Brain microvascular endothelial cell (primary cell): Measurements from ENCODE around the gene RNF224.

ENCODE experiments used
- DNase-seq: peaks from one replicate; pipeline ENCODE4 v3.0.0-alpha.2; 2020
- H3K27ac ChIP-seq: fragments of 250-450 bp; sonication (Bioruptor Pico); 2 replicates; pipeline ENCODE4 v1.5.1; 2020; ENCODE audit warnings: mild to moderate bottlenecking, moderate library complexity
- H3K27me3 ChIP-seq: fragments of 250-450 bp; sonication (Bioruptor Pico); replicated peaks from 2 replicates; pipeline ENCODE4 v1.5.1; 2020; ENCODE audit warnings: mild to moderate bottlenecking
- H3K36me3 ChIP-seq: fragments of 250-450 bp; sonication (Bioruptor Pico); replicated peaks from 2 replicates; pipeline ENCODE4 v1.5.1; 2020; ENCODE audit warnings: mild to moderate bottlenecking
- H3K4me3 ChIP-seq: 2 replicates; pipeline ENCODE4 v1.5.1; 2011; ENCODE audit warnings: low read depth, mild to moderate bottlenecking, control low read depth, low read length, moderate library complexity
- in situ Hi-C: cut with HindIII; loops from 2 replicates; pipeline ENCODE4 v1.10.0; 2017; ENCODE audit warnings: low sequenced_read_pairs, low pct_ligation_motif_present
- TF ChIP-seq, protein P1 (sequence below): IDR thresholded peaks from 2 replicates; pipeline ENCODE4 v1.5.1; 2011; ENCODE audit warnings: low read depth, mild to moderate bottlenecking, moderate library complexity, low read length, control low read depth, inconsistent platforms; ENCODE audit errors: missing control alignments

RNF224 gene

GRCh38 chr9:137262909-137263285, 35.6 kb downstream of the RNF224 start:
- H3K27ac ChIP-seq, result no peak overlapping the region
- H3K36me3 ChIP-seq, result peaks cover 32% of the 10 kb centered on the region
- TF ChIP-seq, protein P1, sequence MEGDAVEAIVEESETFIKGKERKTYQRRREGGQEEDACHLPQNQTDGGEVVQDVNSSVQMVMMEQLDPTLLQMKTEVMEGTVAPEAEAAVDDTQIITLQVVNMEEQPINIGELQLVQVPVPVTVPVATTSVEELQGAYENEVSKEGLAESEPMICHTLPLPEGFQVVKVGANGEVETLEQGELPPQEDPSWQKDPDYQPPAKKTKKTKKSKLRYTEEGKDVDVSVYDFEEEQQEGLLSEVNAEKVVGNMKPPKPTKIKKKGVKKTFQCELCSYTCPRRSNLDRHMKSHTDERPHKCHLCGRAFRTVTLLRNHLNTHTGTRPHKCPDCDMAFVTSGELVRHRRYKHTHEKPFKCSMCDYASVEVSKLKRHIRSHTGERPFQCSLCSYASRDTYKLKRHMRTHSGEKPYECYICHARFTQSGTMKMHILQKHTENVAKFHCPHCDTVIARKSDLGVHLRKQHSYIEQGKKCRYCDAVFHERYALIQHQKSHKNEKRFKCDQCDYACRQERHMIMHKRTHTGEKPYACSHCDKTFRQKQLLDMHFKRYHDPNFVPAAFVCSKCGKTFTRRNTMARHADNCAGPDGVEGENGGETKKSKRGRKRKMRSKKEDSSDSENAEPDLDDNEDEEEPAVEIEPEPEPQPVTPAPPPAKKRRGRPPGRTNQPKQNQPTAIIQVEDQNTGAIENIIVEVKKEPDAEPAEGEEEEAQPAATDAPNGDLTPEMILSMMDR, result no peak
- H3K4me3 ChIP-seq, result no peak overlapping the region
- in situ Hi-C loops, result no loop called here
- no peak for DNase-seq
- H3K27me3 ChIP-seq, result no peaks in the 10 kb centered on the region

- in situ Hi-C loops, result no loop called here
- Histone ChIP-seq H3K27me3 (no peaks in the 10 kb centered on the region), H3K36me3 (peaks cover 35% of the 10 kb centered on the region), H3K4me3 (no peak overlapping the region), H3K27ac (no peak overlapping the region)
- TF ChIP-seq, protein P1, result no peak
- no peak for DNase-seq
Measured at GRCh38 chr9:137263506-137263905, 36.2 kb downstream of the RNF224 start.

- no peak overlapping the region for H3K27ac ChIP-seq
- peaks cover 38% of the 10 kb centered on the region for H3K36me3 ChIP-seq
- H3K27me3 ChIP-seq, result no peaks in the 10 kb centered on the region
- DNase-seq, result no peak
- TF ChIP-seq, protein P1, result no peak
- no peak overlapping the region for H3K4me3 ChIP-seq
- in situ Hi-C loops, result no loop called here
Measured at GRCh38 chr9:137264067-137264466, 36.8 kb downstream of the RNF224 start.

DNA sequence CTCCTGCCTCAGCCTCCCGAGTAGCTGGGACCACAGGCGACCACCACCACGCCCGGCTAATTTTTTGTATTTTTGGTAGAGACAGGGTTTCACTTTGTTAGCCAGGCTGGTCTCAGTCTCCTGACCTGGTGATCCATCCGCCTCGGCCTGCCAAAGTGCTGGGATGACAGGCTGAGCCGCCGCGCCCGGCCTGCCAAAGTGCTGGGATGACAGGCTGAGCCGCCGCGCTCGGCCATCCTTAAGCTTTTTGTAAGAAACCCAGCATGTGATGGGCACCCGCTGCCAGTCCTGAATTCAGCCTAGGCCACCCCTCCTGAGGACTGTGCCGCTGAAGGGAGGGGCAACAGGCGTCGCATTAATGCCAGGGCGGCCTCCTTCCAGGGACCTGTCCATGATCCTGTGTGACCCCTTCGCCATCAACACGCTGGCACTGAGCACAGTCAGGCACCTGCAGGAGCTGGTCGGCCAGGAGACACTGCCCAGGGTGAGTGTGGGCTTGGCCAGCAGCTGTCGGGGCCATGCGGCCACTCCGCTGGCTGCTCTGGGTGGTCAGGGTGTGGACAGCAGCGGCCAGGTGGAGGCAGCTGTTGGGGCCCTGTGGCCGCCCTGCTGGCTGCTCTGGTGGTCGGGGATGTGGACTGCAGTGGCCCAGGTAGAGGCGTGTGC, 38.3 kb downstream of the RNF224 start:
- peaks cover 48% of the 10 kb centered on the region for H3K36me3 ChIP-seq
- DNase-seq, result no peak
- H3K4me3 ChIP-seq, result no peak overlapping the region
- H3K27me3 ChIP-seq, result no peaks in the 10 kb centered on the region
- no peak overlapping the region for H3K27ac ChIP-seq
- TF ChIP-seq, protein P1, result no peak
- in situ Hi-C loops, result no loop called here

DNA sequence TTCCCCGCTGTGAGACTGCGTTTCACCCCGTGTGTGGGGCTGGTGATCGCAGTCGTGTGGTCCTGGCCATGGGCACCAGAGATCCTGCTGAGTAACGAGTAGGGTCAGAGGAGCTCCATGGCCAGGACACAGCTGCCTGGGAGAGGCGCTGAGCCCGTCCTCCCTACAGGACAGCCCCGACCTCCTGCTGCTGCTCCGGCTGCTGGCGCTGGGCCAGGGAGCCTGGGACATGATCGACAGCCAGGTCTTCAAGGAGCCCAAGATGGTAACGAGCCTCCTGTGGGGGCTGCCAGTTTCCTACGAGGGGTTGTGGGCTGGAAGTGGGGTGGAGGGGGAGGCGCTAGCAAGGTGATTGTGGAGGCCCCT, 38.8 kb downstream of the RNF224 start:
- Histone ChIP-seq H3K4me3 (no peak overlapping the region), H3K27me3 (no peaks in the 10 kb centered on the region), H3K36me3 (peaks cover 52% of the 10 kb centered on the region), H3K27ac (no peak overlapping the region)
- TF ChIP-seq, protein P1, result no peak
- in situ Hi-C loops, result no loop called here
- no peak for DNase-seq

- H3K36me3 ChIP-seq, result peaks cover 53% of the 10 kb centered on the region
- TF ChIP-seq, protein P1, result no peak
Measured at GRCh38 chr9:137266585-137267453, 39.5 kb downstream of the RNF224 start.

More at GRCh38 chr9:137266585-137267453, 39.5 kb downstream of the RNF224 start:
- Histone ChIP-seq H3K27ac (no peak overlapping the region), H3K27me3 (no peaks in the 10 kb centered on the region), H3K4me3 (no peak overlapping the region)
- no peak for DNase-seq
- in situ Hi-C loops, result no loop called here
